GM10847 (cell line): ENCODE measurements around the gene MRPL51.

Source experiments
- POLR2A ChIP-seq: IDR thresholded peaks from 2 replicates; pipeline ENCODE4 v1.6.1; 2011; ENCODE audit not compliant: insufficient read length; ENCODE audit errors: extremely low read depth

The MRPL51 gene

GRCh38 chr12:6533923-6534694, 41.0 kb upstream of the MRPL51 start, which contains the start of gene GAPDH:
TSS of gene GAPDH (plus strand) at chr12:6534517. CDS start at chr12:6534833, 316 bp downstream.
- peak; percentile 100 for TF ChIP-seq POLR2A

- no peak for TF ChIP-seq POLR2A
Measured at GRCh38 chr12:6533653-6533922, 40.5 kb upstream of the MRPL51 start.

GRCh38 chr12:6532927-6533652, 40.0 kb upstream of the MRPL51 start:
- no peak for TF ChIP-seq POLR2A

GRCh38 chr12:6532051-6532926, 39.2 kb upstream of the MRPL51 start:
- peak; percentile 20 for TF ChIP-seq POLR2A

GRCh38 chr12:6530576-6531260, 37.7 kb upstream of the MRPL51 start:
- no peak for TF ChIP-seq POLR2A

- no peak for TF ChIP-seq POLR2A
Measured at GRCh38 chr12:6529291-6529737, 36.3 kb upstream of the MRPL51 start.

- TF ChIP-seq POLR2A, result no peak
Measured at GRCh38 chr12:6528539-6529235, 35.6 kb upstream of the MRPL51 start.

GRCh38 chr12:6527711-6528110, 34.6 kb upstream of the MRPL51 start:
- TF ChIP-seq POLR2A, result no peak

- TF ChIP-seq POLR2A, result no peak
Measured at GRCh38 chr12:6526766-6527525, 33.9 kb upstream of the MRPL51 start.

GRCh38 chr12:6526201-6526600, 33.1 kb upstream of the MRPL51 start:
- TF ChIP-seq POLR2A, result no peak

- TF ChIP-seq POLR2A, result no peak
Measured at GRCh38 chr12:6524648-6525047, 31.6 kb upstream of the MRPL51 start.

GRCh38 chr12:6523708-6524107, 30.6 kb upstream of the MRPL51 start:
- no peak for TF ChIP-seq POLR2A

- TF ChIP-seq POLR2A, result no peak
Measured at GRCh38 chr12:6522193-6522592, 29.1 kb upstream of the MRPL51 start.

- TF ChIP-seq POLR2A, result no peak
Measured at GRCh38 chr12:6520186-6520585, 27.1 kb upstream of the MRPL51 start.
